Measurements from ENCODE around the gene ST3GAL5. TPM values are rescaled to one million over a fixed set of nuclear protein-coding genes. Genes with fewer than 3 reads are reported as not detected.

Gene ST3GAL5
- total RNA-seq, 3 donors from 2014 or later, result 20.8 to 52.5 (median 29.5) TPM

- H3K4me1 ChIP-seq, result peaks cover 11 to 16% of the 10 kb centered on the region in 2 donors
- H3K4me3 ChIP-seq, result peak overlapping the region in 1 of 3 donors; percentile 20
- no peaks in the 10 kb centered on the region for H3K27me3 ChIP-seq
- no peaks in the 10 kb centered on the region for H3K36me3 ChIP-seq
- no peaks in the 10 kb centered on the region for H3K9me3 ChIP-seq
- DNase-seq (ENCODE audit: low spot score in 2 of 2), result peak; percentile 66 to 92
- intact Hi-C loops (cut with DNase I; ENCODE audit: low total_unique reads), result no loop called here
- TF ChIP-seq CTCF (IDR thresholded peaks at IDR 0.05) (no peak), POLR2AphosphoS5 (IDR thresholded peaks at IDR 0.05) (peak; percentile 96 to 98 (median 96))
- H3K27ac ChIP-seq, result peak overlapping the region; percentile 88 to 90
These were observed 35.7 kb upstream of the ST3GAL5 start for GRCh38 chr2:85924522-85924921.

GRCh38 chr2:85922199-85922598 is 33.4 kb upstream of the ST3GAL5 start:
- no peak for TF ChIP-seq POLR2A (IDR thresholded peaks at IDR 0.05)
- no peak for TF ChIP-seq CTCF (IDR thresholded peaks at IDR 0.05)
- no peak for TF ChIP-seq POLR2AphosphoS5 (IDR thresholded peaks at IDR 0.05)
- Histone ChIP-seq H3K27ac (no peak overlapping the region), H3K4me1 (peaks cover 11 to 16% of the 10 kb centered on the region in 2 donors), H3K9me3 (no peaks in the 10 kb centered on the region), H3K27me3 (no peaks in the 10 kb centered on the region), H3K4me3 (no peak overlapping the region), H3K36me3 (no peaks in the 10 kb centered on the region)
- no peak for DNase-seq (ENCODE audit: low spot score in 2 of 2)
- intact Hi-C loops (cut with DNase I; ENCODE audit: low total_unique reads), result no loop called here

DNA sequence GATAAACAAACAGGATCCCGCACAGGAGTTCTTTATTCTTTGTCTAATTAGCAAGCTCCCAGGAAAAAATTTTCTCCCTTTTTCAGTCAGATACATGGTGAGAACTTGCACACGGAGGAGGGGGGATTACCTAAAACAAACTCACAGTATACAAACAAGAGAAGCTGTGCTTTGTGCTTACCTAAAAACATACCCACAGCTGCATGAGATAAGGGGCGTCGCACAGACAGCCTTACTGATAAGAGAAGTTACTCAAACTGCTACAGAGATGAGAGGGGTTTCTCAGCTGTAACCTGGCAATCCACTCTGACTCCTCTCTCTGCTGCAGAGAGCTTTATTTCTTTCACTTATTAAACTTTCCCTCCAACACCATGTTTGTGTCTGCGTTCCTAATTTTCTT is 32.9 kb upstream of the ST3GAL5 start:
- Histone ChIP-seq H3K4me1 (peaks cover 11 to 16% of the 10 kb centered on the region in 2 donors), H3K27me3 (no peaks in the 10 kb centered on the region), H3K4me3 (no peak overlapping the region), H3K9me3 (no peaks in the 10 kb centered on the region), H3K36me3 (no peaks in the 10 kb centered on the region), H3K27ac (peak overlapping the region; percentile 11 to 50)
- intact Hi-C loops (cut with DNase I; ENCODE audit: low total_unique reads), result no loop called here
- no peak for DNase-seq (ENCODE audit: low spot score in 2 of 2)
- no peak for TF ChIP-seq POLR2AphosphoS5 (IDR thresholded peaks at IDR 0.05)
- TF ChIP-seq POLR2A (IDR thresholded peaks at IDR 0.05), result no peak
- no peak for TF ChIP-seq CTCF (IDR thresholded peaks at IDR 0.05)

DNA sequence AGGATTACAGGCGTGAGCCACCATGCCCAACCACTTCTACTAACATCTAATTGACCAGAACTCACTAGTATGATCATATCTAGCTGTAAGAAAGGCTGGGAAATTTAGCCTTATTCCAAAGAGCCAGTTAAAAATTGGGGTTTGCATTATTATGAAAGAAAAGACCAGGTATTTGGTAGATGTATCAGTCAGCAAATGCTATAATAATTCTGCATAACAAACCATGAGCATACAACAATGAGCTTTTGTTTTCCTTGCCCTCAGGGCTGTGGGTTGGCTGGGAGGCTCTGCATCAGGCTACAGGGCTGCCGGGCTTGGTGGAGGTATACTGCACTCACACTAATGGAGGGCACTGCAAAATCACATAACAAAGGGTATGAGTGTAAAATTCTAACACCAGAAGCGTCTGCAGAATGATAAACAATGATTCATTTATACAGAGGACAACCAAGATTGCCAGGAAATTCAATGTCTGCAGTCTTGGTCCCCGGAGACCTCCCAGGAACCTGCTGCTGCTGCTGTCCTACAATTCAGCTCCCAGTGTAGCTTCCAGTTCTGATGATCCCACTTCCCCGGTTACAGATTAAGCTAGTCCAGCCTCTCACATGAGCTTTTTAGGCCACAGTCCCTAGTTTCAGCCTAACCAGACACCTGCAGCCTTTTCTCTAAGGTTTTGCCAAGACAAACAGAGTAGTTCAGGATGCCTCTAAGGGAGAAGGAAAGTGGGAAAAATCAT is 32.2 kb upstream of the ST3GAL5 start:
- Histone ChIP-seq H3K4me3 (no peak overlapping the region), H3K36me3 (no peaks in the 10 kb centered on the region), H3K27ac (peak overlapping the region; percentile 17 to 50), H3K27me3 (no peaks in the 10 kb centered on the region), H3K4me1 (peaks cover 11 to 16% of the 10 kb centered on the region in 2 donors), H3K9me3 (no peaks in the 10 kb centered on the region)
- TF ChIP-seq CTCF (IDR thresholded peaks at IDR 0.05) (no peak), POLR2A (IDR thresholded peaks at IDR 0.05) (no peak), POLR2AphosphoS5 (IDR thresholded peaks at IDR 0.05) (no peak)
- DNase-seq (ENCODE audit: low spot score in 2 of 2), result no peak
- intact Hi-C loops (cut with DNase I; ENCODE audit: low total_unique reads), result no loop called here

DNA sequence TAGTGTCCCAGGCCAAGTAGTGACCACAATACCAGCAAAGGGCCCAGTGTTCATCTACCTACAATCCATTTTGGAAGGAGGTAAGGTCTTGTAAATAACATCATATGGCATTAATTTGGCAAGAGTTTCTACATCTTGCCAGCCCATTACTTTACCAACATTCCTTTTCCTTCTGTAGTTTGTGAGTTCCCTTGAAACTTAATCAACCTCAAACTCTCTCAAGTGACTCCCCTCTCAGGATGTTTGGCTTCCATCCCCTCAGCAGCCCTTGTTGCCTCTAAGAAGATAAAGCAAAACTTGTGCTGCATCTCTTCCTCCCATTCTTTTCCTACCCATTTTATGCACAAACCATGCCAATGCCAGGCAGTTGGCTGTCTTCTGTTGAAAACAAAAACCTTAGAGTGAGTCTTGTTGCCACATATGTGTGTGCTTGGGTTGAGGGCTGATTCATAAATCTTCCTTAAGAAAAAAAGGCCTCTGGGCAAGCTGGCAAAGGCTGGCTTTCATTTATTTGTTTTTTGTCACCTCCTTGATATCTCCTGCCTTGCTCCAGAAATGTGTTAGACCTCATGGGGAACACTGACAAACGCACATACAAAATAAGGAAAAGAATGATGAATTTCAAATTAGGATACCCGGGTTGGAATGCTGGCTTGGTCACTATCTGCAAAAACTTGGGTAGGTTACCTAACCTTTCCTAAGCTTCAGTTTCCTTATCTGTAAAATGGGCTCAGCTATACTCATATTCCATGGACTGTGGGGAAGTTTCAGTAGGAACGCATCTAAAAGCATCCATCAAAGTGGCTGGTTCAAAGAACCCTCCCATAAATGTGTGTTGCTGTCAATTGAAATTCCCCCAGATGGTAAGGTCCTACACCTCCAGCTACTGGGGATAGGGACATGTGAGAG is 29.4 kb upstream of the ST3GAL5 start:
- TF ChIP-seq POLR2A (IDR thresholded peaks at IDR 0.05) (no peak), CTCF (IDR thresholded peaks at IDR 0.05) (no peak)

More for the DNA sequence above, 29.4 kb upstream of the ST3GAL5 start:
- Histone ChIP-seq H3K4me3 (no peak overlapping the region), H3K9me3 (no peaks in the 10 kb centered on the region), H3K27ac (no peak overlapping the region), H3K4me1 (peaks cover 3 to 5% of the 10 kb centered on the region in 2 donors), H3K27me3 (no peaks in the 10 kb centered on the region), H3K36me3 (no peaks in the 10 kb centered on the region)
- intact Hi-C loops (cut with DNase I; ENCODE audit: low total_unique reads), result no loop called here
- peak in 1 of 2 donors; percentile 17 for DNase-seq (ENCODE audit: low spot score in 2 of 2)
